Liver (tissue), 9 donors: ENCODE data around the gene TOM1L2. TPM values are rescaled to one million over a fixed set of nuclear protein-coding genes. Genes with fewer than 3 reads are reported as not detected.

Source experiments
- DNase-seq: peaks from one replicate; pipeline ENCODE4 v3.0.0-alpha.2; 2017; ENCODE audit warnings: low spot score
- H3K27ac ChIP-seq, 2 donors: one replicate each; pipeline ENCODE4 v1.7.0; 2013; ENCODE audit warnings: inconsistent platforms in 2 of 2, low read length in 2 of 2, control low read depth in 1 of 2, low read depth in 1 of 2, mild to moderate bottlenecking in 1 of 2
- H3K27me3 ChIP-seq, 4 donors: one replicate each; pipeline versions ENCODE4 v1.6.1 to v1.7.0; 2013; ENCODE audit warnings: low read length in 3 of 4, inconsistent platforms in 1 of 4, mild to moderate bottlenecking in 1 of 4, moderate library complexity in 1 of 4; ENCODE audit not compliant: control insufficient read depth in 4 of 4, insufficient read depth in 4 of 4
- H3K36me3 ChIP-seq, 4 donors: one replicate each; pipeline versions ENCODE4 v1.6.1 to v1.7.0; 2013; ENCODE audit warnings: low read length in 3 of 4, mild to moderate bottlenecking in 3 of 4, low read depth in 1 of 4, moderate library complexity in 1 of 4; ENCODE audit not compliant: control insufficient read depth in 4 of 4, insufficient read depth in 3 of 4
- H3K4me1 ChIP-seq, 4 donors: one replicate each; pipeline versions ENCODE4 v1.6.1 to v1.7.0; 2013; ENCODE audit warnings: low read length in 3 of 4, mild to moderate bottlenecking in 3 of 4, moderate library complexity in 1 of 4; ENCODE audit not compliant: control insufficient read depth in 4 of 4, insufficient read depth in 4 of 4
- H3K4me3 ChIP-seq, 3 donors: one replicate each; pipeline versions ENCODE4 v1.6.1 to v1.7.0; 2013; ENCODE audit warnings: low read length in 3 of 3, control low read depth in 1 of 3, low read depth in 1 of 3, mild to moderate bottlenecking in 1 of 3
- H3K9ac ChIP-seq, 2 donors: one replicate each; pipeline ENCODE4 v1.7.0; 2013; ENCODE audit warnings: low read length in 2 of 2, mild to moderate bottlenecking in 2 of 2, moderate library complexity in 2 of 2, control low read depth in 1 of 2, low read depth in 1 of 2
- H3K9me3 ChIP-seq, 4 donors: one replicate each; pipeline versions ENCODE4 v1.6.1 to v1.7.0; 2013; ENCODE audit warnings: low read length in 3 of 4; ENCODE audit not compliant: control insufficient read depth in 4 of 4
- ATF3 ChIP-seq: IDR thresholded peaks from 2 replicates; pipeline ENCODE4 v1.6.1; 2016; ENCODE audit warnings: antibody characterized with exemption
- CTCF ChIP-seq: fragments of 150-350 bp; IDR thresholded peaks from 2 replicates; pipeline ENCODE4 v1.5.1; 2017; ENCODE audit warnings: improper control_type of control experiment, low read depth, low read length; ENCODE audit not compliant: missing input control
- EGR1 ChIP-seq, 2 donors: IDR thresholded peaks; 2 replicates each; pipeline ENCODE4 v1.6.1; 2016 to 2018; ENCODE audit warnings: antibody characterized with exemption in 2 of 2, low read depth in 2 of 2
- FOXA1 ChIP-seq: IDR thresholded peaks from 2 replicates; pipeline ENCODE4 v1.6.1; 2016; ENCODE audit warnings: antibody characterized with exemption
- FOXA2 ChIP-seq: IDR thresholded peaks from 2 replicates; pipeline ENCODE4 v1.6.1; 2016; ENCODE audit warnings: antibody characterized with exemption
- GABPA ChIP-seq, 2 donors: IDR thresholded peaks in 1 of 2; conservative IDR thresholded peaks in 1 of 2; 2 replicates each; pipeline ENCODE4 v1.6.1; 2016; ENCODE audit warnings: antibody characterized with exemption in 2 of 2, mild to moderate bottlenecking in 1 of 2, moderate library complexity in 1 of 2
- HNF4A ChIP-seq, 2 donors: conservative IDR thresholded peaks; 2 replicates each; pipeline ENCODE4 v1.6.1; 2016; ENCODE audit warnings: antibody characterized with exemption in 2 of 2, mild to moderate bottlenecking in 2 of 2
- HNF4G ChIP-seq: IDR thresholded peaks from 2 replicates; pipeline ENCODE4 v1.6.1; 2016; ENCODE audit warnings: antibody characterized with exemption
- JUND ChIP-seq, 2 donors: IDR thresholded peaks; 2 replicates each; pipeline ENCODE4 v1.6.1; 2016; ENCODE audit warnings: antibody characterized with exemption in 2 of 2
- MAX ChIP-seq: IDR thresholded peaks from 2 replicates; pipeline ENCODE4 v1.6.1; 2016; ENCODE audit warnings: antibody characterized with exemption
- REST ChIP-seq: IDR thresholded peaks from 2 replicates; pipeline ENCODE4 v1.6.1; 2016; ENCODE audit warnings: antibody characterized with exemption, mild to moderate bottlenecking
- RXRA ChIP-seq, 2 donors: IDR thresholded peaks; 2 replicates each; pipeline ENCODE4 v1.6.1; 2017 to 2018; ENCODE audit warnings: antibody characterized with exemption in 2 of 2, mild to moderate bottlenecking in 1 of 2
- SP1 ChIP-seq: IDR thresholded peaks from 2 replicates; pipeline ENCODE4 v1.6.1; 2018; ENCODE audit warnings: antibody characterized with exemption, mild to moderate bottlenecking
- YY1 ChIP-seq: IDR thresholded peaks from 2 replicates; pipeline ENCODE4 v1.6.1; 2016; ENCODE audit warnings: antibody characterized with exemption, mild to moderate bottlenecking
- ZBTB33 ChIP-seq: IDR thresholded peaks from 2 replicates; pipeline ENCODE4 v1.6.1; 2016; ENCODE audit warnings: antibody characterized with exemption
- WGBS: extraction: QIAGEN DNeasy Blood & Tissue Kit; methylation state at CpG from one replicate; pipeline ENCODE4 v1.1.7; 2013; 5-methylcytosine and 5-hydroxymethylcytosine counted together
- polyA plus RNA-seq, 2 donors: library from polyadenylated mRNA; stranded (reverse) in 1 of 2; unstranded in 1 of 2; fragments of 200-250 nt in 1 of 2; fragments of >200 nt in 1 of 2; fragmentation: Nextera tagmentation in 1 of 2; extraction: Ambion mirVana in 1 of 2; gene quantifications; one replicate each; pipeline versions ENCODE4 v1.2.1 to v1.2.3, GENCODE V29; 2013 to 2015
- total RNA-seq, 2 donors: library from RNA; depleted of rRNA; stranded (reverse); fragments of >200 nt; gene quantifications; one replicate each; pipeline ENCODE4 v1.2.3, GENCODE V29; 2014
- donor health status: healthy.
- donor health status: healthy.
- donor health status: healthy.
- donor health status: healthy.
- donor health status: healthy.

TOM1L2 gene
- total and polyA plus RNA-seq, 4 donors: 5.0 to 24.0 (median 9.3) TPM

- H3K36me3 ChIP-seq: peaks cover 6 to 17% (median 11%) of the 10 kb centered on the region in 4 donors
- no peak overlapping the region for H3K4me3 ChIP-seq
- no peaks in the 10 kb centered on the region for H3K9me3 ChIP-seq
- H3K27me3 ChIP-seq: no peaks in the 10 kb centered on the region
- peaks cover 25 to 79% (median 49%) of the 10 kb centered on the region in 4 donors for H3K4me1 ChIP-seq
- no peak overlapping the region for H3K9ac ChIP-seq
- peak overlapping the region in 1 of 2 donors; percentile 75 for H3K27ac ChIP-seq
- TF ChIP-seq RXRA (IDR thresholded peaks at IDR 0.05) (no peak), REST (no peak), CTCF (no peak), EGR1 (IDR thresholded peaks at IDR 0.05; ENCODE audit: low read depth in 2 of 2) (no peak), ATF3 (no peak), JUND (IDR thresholded peaks at IDR 0.05) (no peak), YY1 (no peak), SP1 (no peak), MAX (no peak), HNF4G (no peak), ZBTB33 (no peak), HNF4A (conservative IDR thresholded peaks at IDR 0.05) (no peak), FOXA2 (no peak), FOXA1 (no peak)
- 61% methylated on average over 27 of the region's 27 CpGs for WGBS
- no peak for DNase-seq
These were observed 161.3 kb downstream of the TOM1L2 start for GRCh38 chr17:17810895-17811248.

- peak; percentile 61 for DNase-seq
- H3K4me3 ChIP-seq: no peak overlapping the region
These were observed 161.9 kb downstream of the TOM1L2 start for GRCh38 chr17:17810084-17810894.

More at GRCh38 chr17:17810084-17810894, 161.9 kb downstream of the TOM1L2 start:
- H3K9me3 ChIP-seq: no peaks in the 10 kb centered on the region
- no peaks in the 10 kb centered on the region for H3K27me3 ChIP-seq
- peak overlapping the region in 1 of 2 donors; percentile 55 for H3K9ac ChIP-seq
- peaks cover 24 to 75% (median 46%) of the 10 kb centered on the region in 4 donors for H3K4me1 ChIP-seq
- 33% methylated on average over 68 of the region's 68 CpGs for WGBS
- peak overlapping the region; percentile 62 to 75 for H3K27ac ChIP-seq
- peaks cover 2 to 12% (median 6%) of the 10 kb centered on the region in 4 donors for H3K36me3 ChIP-seq
- TF ChIP-seq CTCF: no peak
- TF ChIP-seq ZBTB33: no peak
- no peak for TF ChIP-seq GABPA (IDR thresholded peaks at IDR 0.05 in 1 of 2, conservative IDR thresholded peaks at IDR 0.05 in 1 of 2)
- TF ChIP-seq SP1: peak; percentile 11
- no peak for TF ChIP-seq YY1
- no peak for TF ChIP-seq RXRA (IDR thresholded peaks at IDR 0.05)
- TF ChIP-seq JUND (IDR thresholded peaks at IDR 0.05): no peak
- peak in 1 of 2 donors; percentile 14 for TF ChIP-seq HNF4A (conservative IDR thresholded peaks at IDR 0.05)
- TF ChIP-seq FOXA2: no peak
- no peak for TF ChIP-seq EGR1 (IDR thresholded peaks at IDR 0.05; ENCODE audit: low read depth in 2 of 2)
